Measurements from ENCODE around the gene PID1.

- TF ChIP-seq CTCF (IDR thresholded peaks at IDR 0.05) (no peak), GABPA (IDR thresholded peaks at IDR 0.05; ENCODE audit: low read depth) (no peak), TAF1 (IDR thresholded peaks at IDR 0.05; ENCODE audit: borderline replicate concordance, low read depth, low read length) (no peak), USF2 (IDR thresholded peaks at IDR 0.05; ENCODE audit: borderline replicate concordance, low read depth, low read length) (no peak)
These were observed 169.8 kb downstream of the PID1 start for GRCh38 chr2:229101314-229101713.
